ENCODE results near the gene EBF4. TPM values are rescaled to one million over a fixed set of nuclear protein-coding genes. Genes with fewer than 3 reads are reported as not detected.

The EBF4 gene
- total and polyA plus RNA-seq, 10 of the 15 experiments (the other 5 are each of a cell fraction or from before 2014, with no cell fraction given): 0.13 TPM; not detected in 9

DNA sequence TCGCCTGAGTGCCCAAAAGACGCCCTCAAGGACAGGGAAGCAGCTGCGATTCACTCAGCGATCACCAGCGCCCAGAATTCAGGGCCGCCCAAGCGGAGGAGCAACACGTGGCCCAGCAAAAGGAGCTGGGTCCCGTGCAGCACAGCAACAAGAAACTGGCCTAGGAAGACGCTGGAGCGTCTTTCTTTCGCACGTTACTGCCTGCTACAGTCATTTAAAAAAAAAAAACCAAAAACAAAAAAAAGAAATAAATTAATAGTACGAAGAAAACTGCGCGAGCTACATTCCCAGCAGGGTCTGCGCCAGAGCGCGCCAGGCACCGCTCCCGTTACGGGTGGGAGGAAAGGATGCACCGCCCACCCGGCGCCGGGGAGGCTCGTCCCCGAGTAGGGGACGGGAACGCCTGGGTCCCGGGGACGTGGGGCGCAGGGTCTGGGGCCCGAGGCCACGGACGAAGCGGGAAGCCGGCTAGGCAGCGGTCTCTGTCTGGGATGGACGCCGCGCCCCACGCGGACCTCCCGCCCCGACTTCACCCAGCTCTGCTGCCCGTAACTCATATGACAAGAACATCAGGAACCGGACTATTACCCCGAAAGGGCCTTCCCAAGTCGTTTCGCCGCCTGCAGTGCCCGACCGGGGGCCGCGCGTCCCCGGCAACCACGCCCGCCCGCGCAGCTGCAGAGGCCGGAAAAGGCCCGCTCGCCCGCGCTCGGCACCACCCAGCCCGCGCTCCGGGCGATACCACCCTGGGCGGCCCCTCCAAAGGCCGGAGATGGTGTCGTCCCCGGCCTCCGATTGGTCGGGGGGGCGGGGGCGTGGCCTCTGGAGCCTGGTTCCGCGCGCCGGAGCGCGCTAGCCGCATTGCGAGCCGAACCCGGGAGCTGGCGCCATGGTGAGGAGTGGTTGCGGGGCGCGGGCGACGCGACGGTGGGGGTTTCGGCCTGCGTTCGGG lies 40.5 kb upstream of the EBF4 start, which contains the start of gene NOP56 (continued):
- TF ChIP-seq, protein P1, sequence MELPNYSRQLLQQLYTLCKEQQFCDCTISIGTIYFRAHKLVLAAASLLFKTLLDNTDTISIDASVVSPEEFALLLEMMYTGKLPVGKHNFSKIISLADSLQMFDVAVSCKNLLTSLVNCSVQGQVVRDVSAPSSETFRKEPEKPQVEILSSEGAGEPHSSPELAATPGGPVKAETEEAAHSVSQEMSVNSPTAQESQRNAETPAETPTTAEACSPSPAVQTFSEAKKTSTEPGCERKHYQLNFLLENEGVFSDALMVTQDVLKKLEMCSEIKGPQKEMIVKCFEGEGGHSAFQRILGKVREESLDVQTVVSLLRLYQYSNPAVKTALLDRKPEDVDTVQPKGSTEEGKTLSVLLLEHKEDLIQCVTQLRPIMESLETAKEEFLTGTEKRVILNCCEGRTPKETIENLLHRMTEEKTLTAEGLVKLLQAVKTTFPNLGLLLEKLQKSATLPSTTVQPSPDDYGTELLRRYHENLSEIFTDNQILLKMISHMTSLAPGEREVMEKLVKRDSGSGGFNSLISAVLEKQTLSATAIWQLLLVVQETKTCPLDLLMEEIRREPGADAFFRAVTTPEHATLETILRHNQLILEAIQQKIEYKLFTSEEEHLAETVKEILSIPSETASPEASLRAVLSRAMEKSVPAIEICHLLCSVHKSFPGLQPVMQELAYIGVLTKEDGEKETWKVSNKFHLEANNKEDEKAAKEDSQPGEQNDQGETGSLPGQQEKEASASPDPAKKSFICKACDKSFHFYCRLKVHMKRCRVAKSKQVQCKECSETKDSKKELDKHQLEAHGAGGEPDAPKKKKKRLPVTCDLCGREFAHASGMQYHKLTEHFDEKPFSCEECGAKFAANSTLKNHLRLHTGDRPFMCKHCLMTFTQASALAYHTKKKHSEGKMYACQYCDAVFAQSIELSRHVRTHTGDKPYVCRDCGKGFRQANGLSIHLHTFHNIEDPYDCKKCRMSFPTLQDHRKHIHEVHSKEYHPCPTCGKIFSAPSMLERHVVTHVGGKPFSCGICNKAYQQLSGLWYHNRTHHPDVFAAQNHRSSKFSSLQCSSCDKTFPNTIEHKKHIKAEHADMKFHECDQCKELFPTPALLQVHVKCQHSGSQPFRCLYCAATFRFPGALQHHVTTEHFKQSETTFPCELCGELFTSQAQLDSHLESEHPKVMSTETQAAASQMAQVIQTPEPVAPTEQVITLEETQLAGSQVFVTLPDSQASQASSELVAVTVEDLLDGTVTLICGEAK (IDR thresholded peaks at IDR 0.05; ENCODE audit: borderline replicate concordance): no peak
- no peak for TF ChIP-seq SREBF2 (IDR thresholded peaks at IDR 0.05; ENCODE audit: low read length)
- peak; percentile 72 for TF ChIP-seq NKRF (conservative IDR thresholded peaks at IDR 0.05)
- 0 out of 2 replicates have a peak, but pooled peaks have one; percentile 23 for TF ChIP-seq SMARCA5 (IDR thresholded peaks at IDR 0.05)
- TF ChIP-seq MYB (IDR thresholded peaks at IDR 0.05; ENCODE audit: borderline replicate concordance, low read depth, low read length): no peak
- TF ChIP-seq ZBED1 (IDR thresholded peaks at IDR 0.05; ENCODE audit: borderline replicate concordance): 0 out of 2 replicates have a peak, but pooled peaks have one; percentile 58
- TF ChIP-seq NFIC (IDR thresholded peaks at IDR 0.05; ENCODE audit: low read depth, low read length): no peak; the same call in 1 of the 2 replicates
- TF ChIP-seq, protein P2, sequence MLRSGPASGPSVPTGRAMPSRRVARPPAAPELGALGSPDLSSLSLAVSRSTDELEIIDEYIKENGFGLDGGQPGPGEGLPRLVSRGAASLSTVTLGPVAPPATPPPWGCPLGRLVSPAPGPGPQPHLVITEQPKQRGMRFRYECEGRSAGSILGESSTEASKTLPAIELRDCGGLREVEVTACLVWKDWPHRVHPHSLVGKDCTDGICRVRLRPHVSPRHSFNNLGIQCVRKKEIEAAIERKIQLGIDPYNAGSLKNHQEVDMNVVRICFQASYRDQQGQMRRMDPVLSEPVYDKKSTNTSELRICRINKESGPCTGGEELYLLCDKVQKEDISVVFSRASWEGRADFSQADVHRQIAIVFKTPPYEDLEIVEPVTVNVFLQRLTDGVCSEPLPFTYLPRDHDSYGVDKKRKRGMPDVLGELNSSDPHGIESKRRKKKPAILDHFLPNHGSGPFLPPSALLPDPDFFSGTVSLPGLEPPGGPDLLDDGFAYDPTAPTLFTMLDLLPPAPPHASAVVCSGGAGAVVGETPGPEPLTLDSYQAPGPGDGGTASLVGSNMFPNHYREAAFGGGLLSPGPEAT (IDR thresholded peaks at IDR 0.05; ENCODE audit: low read depth): no peak; the same call in 1 of the 2 replicates
- peak in 1 of 2 experiments; percentile 83; a peak in 2 of 3 replicates for TF ChIP-seq EGR1 (IDR thresholded peaks at IDR 0.05; ENCODE audit: borderline replicate concordance in 1 of 2, low read depth in 2 of 2, low read length in 2 of 2)
- no peak for TF ChIP-seq JUNB (IDR thresholded peaks at IDR 0.05)
- no peak for TF ChIP-seq EED (IDR thresholded peaks at IDR 0.05; ENCODE audit: low read depth)
- peak; percentile 7; the same call in 1 of the 2 replicates for TF ChIP-seq CREB1 (IDR thresholded peaks at IDR 0.05; ENCODE audit: low read depth)
- TF ChIP-seq RCOR1 (conservative IDR thresholded peaks at IDR 0.05; ENCODE audit: low read depth, low read length): peak; percentile 68; the same call in 1 of the 2 replicates
- no peak for TF ChIP-seq FOXM1 (IDR thresholded peaks at IDR 0.05; ENCODE audit: low read depth, low read length)
- TF ChIP-seq RELA (IDR thresholded peaks at IDR 0.05; ENCODE audit: borderline replicate concordance, partially characterized antibody): peak; percentile 46
- TF ChIP-seq NFYA (IDR thresholded peaks at IDR 0.05; ENCODE audit: borderline replicate concordance, low read depth, low read length): no peak
- TF ChIP-seq TAF1 (IDR thresholded peaks at IDR 0.05; ENCODE audit: borderline replicate concordance, low read depth, low read length): peak; percentile 98
- 0 out of 2 replicates have a peak, but pooled peaks have one; percentile 16 for TF ChIP-seq NR2C1 (IDR thresholded peaks at IDR 0.05)
- TF ChIP-seq TARDBP (IDR thresholded peaks at IDR 0.05; ENCODE audit: borderline replicate concordance): no peak
- TF ChIP-seq PAX5 (IDR thresholded peaks at IDR 0.05; ENCODE audit: borderline replicate concordance, low read depth, low read length): no peak
- peak; percentile 98 for TF ChIP-seq POLR2AphosphoS5 (IDR thresholded peaks at IDR 0.05; ENCODE audit: low read length)
- TF ChIP-seq KDM1A (IDR thresholded peaks at IDR 0.05; ENCODE audit: borderline replicate concordance): no peak

Data from GM12878 (cell line).